ENCODE data around the gene CRYBA1.

The CRYBA1 gene

GRCh38 chr17:29289852-29290251 is 43.2 kb downstream of the CRYBA1 start:
- ATAC-seq (no peak), DNase-seq (ENCODE audit: low spot score in 2 of 2) (peak in 1 of 2 donors; percentile 44)
- Mint-ChIP-seq H3K4me1 (peaks cover 65% of the 10 kb centered on the region), H3K4me3 (peak overlapping the region; percentile 95), H3K36me3 (peaks cover 95% of the 10 kb centered on the region), H3K9me3 (no peaks in the 10 kb centered on the region), H3K27ac (peak overlapping the region; percentile 83)

GRCh38 chr17:29291163-29291752 is 44.6 kb downstream of the CRYBA1 start:
- peak in 1 of 2 donors; percentile 8 for DNase-seq (ENCODE audit: low spot score in 2 of 2)
- H3K36me3 Mint-ChIP-seq = peaks cover 81% of the 10 kb centered on the region
- ATAC-seq = no peak
- H3K9me3 Mint-ChIP-seq = no peaks in the 10 kb centered on the region
- peaks cover 65% of the 10 kb centered on the region for H3K4me1 Mint-ChIP-seq
- peak overlapping the region; percentile 97 for H3K27ac Mint-ChIP-seq
- peak overlapping the region; percentile 95 for H3K4me3 Mint-ChIP-seq

GRCh38 chr17:29292071-29292991 is 45.7 kb downstream of the CRYBA1 start:
- Mint-ChIP-seq H3K4me1 (peaks cover 54% of the 10 kb centered on the region), H3K27ac (peak overlapping the region; percentile 97), H3K36me3 (peaks cover 70% of the 10 kb centered on the region), H3K4me3 (peak overlapping the region; percentile 95), H3K9me3 (no peaks in the 10 kb centered on the region)
- DNase-seq (ENCODE audit: low spot score in 2 of 2) = peak; percentile 37 to 72
- peak; percentile 1 for ATAC-seq

- peak; percentile 55 for ATAC-seq
- peaks cover 61% of the 10 kb centered on the region for H3K36me3 Mint-ChIP-seq
- H3K4me3 Mint-ChIP-seq = peak overlapping the region; percentile 95
- peaks cover 45% of the 10 kb centered on the region for H3K4me1 Mint-ChIP-seq
- H3K9me3 Mint-ChIP-seq = no peaks in the 10 kb centered on the region
- H3K27ac Mint-ChIP-seq = peak overlapping the region; percentile 97
- DNase-seq (ENCODE audit: low spot score in 2 of 2) = peak; percentile 34 to 82
Measured at GRCh38 chr17:29292992-29293889, 46.6 kb downstream of the CRYBA1 start.

- Mint-ChIP-seq H3K9me3 (no peaks in the 10 kb centered on the region), H3K27ac (peak within 1 kb of the TSS; percentile 97), H3K4me3 (peak within 1 kb of the TSS; percentile 95), H3K36me3 (peaks cover 53% of the 10 kb centered on the region), H3K4me1 (peaks cover 38% of the 10 kb centered on the region)
- peak; percentile 94 for ATAC-seq
- DNase-seq (ENCODE audit: low spot score in 2 of 2) = peak; percentile 95 to 99
Measured at GRCh38 chr17:29293890-29294579, 47.4 kb downstream of the CRYBA1 start, which contains the start of gene NUFIP2. Gene NUFIP2, minus strand, starts transcription at chr17:29294148. Its CDS starts 89 bp downstream, at chr17:29294059.

GRCh38 chr17:29294580-29294900 is 47.9 kb downstream of the CRYBA1 start:
- H3K36me3 Mint-ChIP-seq = peaks cover 48% of the 10 kb centered on the region
- no peak for DNase-seq (ENCODE audit: low spot score in 2 of 2)

GRCh38 chr17:29295420-29295819 is 48.8 kb downstream of the CRYBA1 start:
- Mint-ChIP-seq H3K4me3 (peak overlapping the region; percentile 95), H3K9me3 (no peaks in the 10 kb centered on the region)

More at GRCh38 chr17:29294580-29294900, 47.9 kb downstream of the CRYBA1 start:
- no peaks in the 10 kb centered on the region for H3K9me3 Mint-ChIP-seq
- peaks cover 33% of the 10 kb centered on the region for H3K4me1 Mint-ChIP-seq
- peak overlapping the region; percentile 95 for H3K4me3 Mint-ChIP-seq
- H3K27ac Mint-ChIP-seq = peak overlapping the region; percentile 97
- no peak for ATAC-seq

GRCh38 chr17:29299031-29299430 is 52.4 kb downstream of the CRYBA1 start:
- no peak overlapping the region for H3K27ac Mint-ChIP-seq
- DNase-seq (ENCODE audit: low spot score in 2 of 2) = no peak
- H3K4me3 Mint-ChIP-seq = no peak overlapping the region
- no peaks in the 10 kb centered on the region for H3K9me3 Mint-ChIP-seq
- peaks cover 5% of the 10 kb centered on the region for H3K36me3 Mint-ChIP-seq
- ATAC-seq = no peak
- peaks cover 15% of the 10 kb centered on the region for H3K4me1 Mint-ChIP-seq

More at GRCh38 chr17:29295420-29295819, 48.8 kb downstream of the CRYBA1 start:
- DNase-seq (ENCODE audit: low spot score in 2 of 2) (no peak), ATAC-seq (no peak)
- no peak overlapping the region for H3K27ac Mint-ChIP-seq
- H3K4me1 Mint-ChIP-seq = peaks cover 29% of the 10 kb centered on the region
- peaks cover 40% of the 10 kb centered on the region for H3K36me3 Mint-ChIP-seq

GRCh38 chr17:29303386-29303785 is 56.7 kb downstream of the CRYBA1 start:
- Mint-ChIP-seq H3K36me3 (no peaks in the 10 kb centered on the region), H3K4me3 (no peak overlapping the region), H3K9me3 (no peaks in the 10 kb centered on the region), H3K27ac (no peak overlapping the region), H3K4me1 (no peaks in the 10 kb centered on the region)
- no peak for ATAC-seq
- no peak for DNase-seq (ENCODE audit: low spot score in 2 of 2)

Measured in stimulated activated effector memory CD8-positive, alpha-beta T cell treated with anti-CD3 and anti-CD28 coated beads, Interleukin-12 subunit alpha, Interleukin-12 subunit beta, amount 100 ng/mL, for 72 hours (primary cell).